HepG2 (cell line): ENCODE measurements around the gene TRPC4AP. TPM values are rescaled to one million over a fixed set of nuclear protein-coding genes. Genes with fewer than 3 reads are reported as not detected.

Source experiments
- HHEX ChIP-seq: IDR thresholded peaks from 2 replicates; pipeline ENCODE4 v1.6.1; 2016; ENCODE audit warnings: control low read depth
- HNF1B ChIP-seq: sonication (generic); formaldehyde crosslinking; IDR thresholded peaks from 2 replicates; pipeline ENCODE4 v1.5.1; 2020; ENCODE audit warnings: mild to moderate bottlenecking, moderate library complexity, missing genetic modification reagents
- HOXD1 ChIP-seq: sonication (generic); formaldehyde crosslinking; IDR thresholded peaks from 2 replicates; pipeline ENCODE4 v1.5.0; 2020; ENCODE audit warnings: missing genetic modification reagents
- POLR2AphosphoS2 ChIP-seq: IDR thresholded peaks from 2 replicates; pipeline ENCODE4 v1.6.1; 2011; ENCODE audit warnings: low read depth, low read length, improper control_type of control experiment
- PRDM15 ChIP-seq: sonication (generic); formaldehyde crosslinking; IDR thresholded peaks from 2 replicates; pipeline ENCODE4 v1.4.0; 2020; ENCODE audit warnings: missing genetic modification reagents
- REST ChIP-seq, 2 experiments: IDR thresholded peaks; 2 replicates each; pipeline ENCODE4 v1.6.1; 2011 to 2012; ENCODE audit warnings: low read length in 2 of 2, borderline replicate concordance in 1 of 2, low read depth in 1 of 2, mild to moderate bottlenecking in 1 of 2, moderate library complexity in 1 of 2
- ZFP90 ChIP-seq: sonication (generic); formaldehyde crosslinking; IDR thresholded peaks from 2 replicates; pipeline ENCODE4 v1.8.0; 2022; ENCODE audit warnings: missing genetic modification reagents, mild to moderate bottlenecking, inconsistent platforms, borderline replicate concordance
- ZNF232 ChIP-seq: sonication (generic); formaldehyde crosslinking; IDR thresholded peaks from 2 replicates; pipeline ENCODE4 v1.4.0; 2020; ENCODE audit warnings: missing genetic modification reagents, borderline replicate concordance
- ZNF414 ChIP-seq: sonication (generic); formaldehyde crosslinking; IDR thresholded peaks from 2 replicates; pipeline ENCODE4 v1.5.0; 2020; ENCODE audit warnings: missing genetic modification reagents
- ZSCAN30 ChIP-seq: sonication (generic); formaldehyde crosslinking; IDR thresholded peaks from 2 replicates; pipeline ENCODE4 v1.5.0; 2020; ENCODE audit warnings: mild to moderate bottlenecking, missing genetic modification reagents
- polyA plus RNA-seq, 8 experiments: library from polyadenylated mRNA; depleted of rRNA in 3 of 8; stranded (reverse) in 7 of 8; unstranded in 1 of 8; fragments of >200 nt; fragmentation: Illumina TruSeq in 4 of 8; extraction: Trizol in 4 of 8; gene quantifications; 2 replicates each; pipeline versions ENCODE4 v1.2.1 to v1.2.3, GENCODE V29; 2011 to 2016; ENCODE audit warnings: low read depth in 4 of 8, missing spikeins in 1 of 8, mixed read lengths in 1 of 8; ENCODE audit not compliant: insufficient read depth in 1 of 8
- total RNA-seq, 5 experiments: library from RNA; depleted of rRNA; stranded (reverse); fragments of >200 nt; fragmentation: Illumina TruSeq; extraction: Trizol; gene quantifications; 2 replicates each; pipeline ENCODE4 v1.2.3, GENCODE V29; 2016; ENCODE audit warnings: low read depth in 1 of 5
- TF ChIP-seq, protein P1 (sequence below): sonication (generic); formaldehyde crosslinking; IDR thresholded peaks from 2 replicates; pipeline ENCODE4 v1.4.0; 2020; ENCODE audit warnings: missing genetic modification reagents
- TF ChIP-seq, protein P2 (sequence below): sonication (generic); formaldehyde crosslinking; IDR thresholded peaks from 2 replicates; pipeline ENCODE4 v1.4.0; 2020; ENCODE audit warnings: missing genetic modification reagents

TRPC4AP gene
- total and polyA plus RNA-seq, 2 of the 13 experiments (the other 11 are each of a cell fraction or from before 2014, with no cell fraction given), result 136 to 137 TPM

- TF ChIP-seq, protein P1, sequence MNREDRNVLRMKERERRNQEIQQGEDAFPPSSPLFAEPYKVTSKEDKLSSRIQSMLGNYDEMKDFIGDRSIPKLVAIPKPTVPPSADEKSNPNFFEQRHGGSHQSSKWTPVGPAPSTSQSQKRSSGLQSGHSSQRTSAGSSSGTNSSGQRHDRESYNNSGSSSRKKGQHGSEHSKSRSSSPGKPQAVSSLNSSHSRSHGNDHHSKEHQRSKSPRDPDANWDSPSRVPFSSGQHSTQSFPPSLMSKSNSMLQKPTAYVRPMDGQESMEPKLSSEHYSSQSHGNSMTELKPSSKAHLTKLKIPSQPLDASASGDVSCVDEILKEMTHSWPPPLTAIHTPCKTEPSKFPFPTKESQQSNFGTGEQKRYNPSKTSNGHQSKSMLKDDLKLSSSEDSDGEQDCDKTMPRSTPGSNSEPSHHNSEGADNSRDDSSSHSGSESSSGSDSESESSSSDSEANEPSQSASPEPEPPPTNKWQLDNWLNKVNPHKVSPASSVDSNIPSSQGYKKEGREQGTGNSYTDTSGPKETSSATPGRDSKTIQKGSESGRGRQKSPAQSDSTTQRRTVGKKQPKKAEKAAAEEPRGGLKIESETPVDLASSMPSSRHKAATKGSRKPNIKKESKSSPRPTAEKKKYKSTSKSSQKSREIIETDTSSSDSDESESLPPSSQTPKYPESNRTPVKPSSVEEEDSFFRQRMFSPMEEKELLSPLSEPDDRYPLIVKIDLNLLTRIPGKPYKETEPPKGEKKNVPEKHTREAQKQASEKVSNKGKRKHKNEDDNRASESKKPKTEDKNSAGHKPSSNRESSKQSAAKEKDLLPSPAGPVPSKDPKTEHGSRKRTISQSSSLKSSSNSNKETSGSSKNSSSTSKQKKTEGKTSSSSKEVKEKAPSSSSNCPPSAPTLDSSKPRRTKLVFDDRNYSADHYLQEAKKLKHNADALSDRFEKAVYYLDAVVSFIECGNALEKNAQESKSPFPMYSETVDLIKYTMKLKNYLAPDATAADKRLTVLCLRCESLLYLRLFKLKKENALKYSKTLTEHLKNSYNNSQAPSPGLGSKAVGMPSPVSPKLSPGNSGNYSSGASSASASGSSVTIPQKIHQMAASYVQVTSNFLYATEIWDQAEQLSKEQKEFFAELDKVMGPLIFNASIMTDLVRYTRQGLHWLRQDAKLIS (CRISPR knock-in tag), result 0 out of 2 replicates have a peak, but pooled peaks have one; percentile 16
- TF ChIP-seq HOXD1 (CRISPR knock-in tag) (no peak), POLR2AphosphoS2 (no peak), ZSCAN30 (CRISPR knock-in tag) (0 out of 2 replicates have a peak, but pooled peaks have one; percentile 25), HHEX (peak; percentile 21; the same call in 1 of the 2 replicates), ZNF232 (no peak), PRDM15 (0 out of 2 replicates have a peak, but pooled peaks have one; percentile 8), HNF1B (CRISPR knock-in tag) (0 out of 2 replicates have a peak, but pooled peaks have one; percentile 12), ZFP90 (peak; percentile 62), ZNF414 (CRISPR knock-in tag) (no peak), REST (IDR thresholded peaks at IDR 0.05; ENCODE audit: borderline replicate concordance in 1 of 2, low read depth in 1 of 2, low read length in 2 of 2) (no peak)
- TF ChIP-seq, protein P2, sequence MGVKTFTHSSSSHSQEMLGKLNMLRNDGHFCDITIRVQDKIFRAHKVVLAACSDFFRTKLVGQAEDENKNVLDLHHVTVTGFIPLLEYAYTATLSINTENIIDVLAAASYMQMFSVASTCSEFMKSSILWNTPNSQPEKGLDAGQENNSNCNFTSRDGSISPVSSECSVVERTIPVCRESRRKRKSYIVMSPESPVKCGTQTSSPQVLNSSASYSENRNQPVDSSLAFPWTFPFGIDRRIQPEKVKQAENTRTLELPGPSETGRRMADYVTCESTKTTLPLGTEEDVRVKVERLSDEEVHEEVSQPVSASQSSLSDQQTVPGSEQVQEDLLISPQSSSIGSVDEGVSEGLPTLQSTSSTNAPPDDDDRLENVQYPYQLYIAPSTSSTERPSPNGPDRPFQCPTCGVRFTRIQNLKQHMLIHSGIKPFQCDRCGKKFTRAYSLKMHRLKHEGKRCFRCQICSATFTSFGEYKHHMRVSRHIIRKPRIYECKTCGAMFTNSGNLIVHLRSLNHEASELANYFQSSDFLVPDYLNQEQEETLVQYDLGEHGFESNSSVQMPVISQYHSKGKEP (CRISPR knock-in tag), result peak; percentile 10
Observed at GRCh38 chr20:35091816-35092523, 637 bp downstream of the TRPC4AP start (continued).
